Measurements from ENCODE around the gene EVI5. TPM values are rescaled to one million over a fixed set of nuclear protein-coding genes. Genes with fewer than 3 reads are reported as not detected.
"Not testable (repeated sequence)": the region's sequence is repeated elsewhere in the genome, so short reads cannot be mapped to it uniquely, and the experiment has no call there.

The EVI5 gene
- total RNA-seq, 4 donors from 2014 or later = 48.7 to 70.7 (median 50.8) TPM

GRCh38 chr1:92754000-92754718 lies 30.7 kb downstream of the EVI5 start:
- 72 to 83% methylated on average over 1 of the region's 1 CpG for WGBS, 2 donors
- peaks cover 0 to 33% (median 0%) of the 10 kb centered on the region in 4 donors for H3K4me1 ChIP-seq
- H3K9me3 ChIP-seq = peaks cover 0 to 4% (median 0%) of the 10 kb centered on the region in 4 donors
- no peak for DNase-seq (ENCODE audit: low spot score in 2 of 2)
- H3K36me3 ChIP-seq = no peaks in the 10 kb centered on the region
- no peak for TF ChIP-seq POLR2A (IDR thresholded peaks at IDR 0.05)
- TF ChIP-seq EP300 (IDR thresholded peaks at IDR 0.05) = no peak
- no peak for TF ChIP-seq CTCF (IDR thresholded peaks at IDR 0.05)
- H3K27me3 ChIP-seq = no peaks in the 10 kb centered on the region
- peak overlapping the region in 2 of 4 donors; percentile 1 to 45 for H3K27ac ChIP-seq
- H3K4me3 ChIP-seq = no peak overlapping the region

- WGBS, 2 donors = 32% methylated on average over 3 of the region's 3 CpGs
- TF ChIP-seq POLR2A (IDR thresholded peaks at IDR 0.05) (no peak), CTCF (IDR thresholded peaks at IDR 0.05) (no peak), EP300 (IDR thresholded peaks at IDR 0.05) (no peak)
- H3K4me3 ChIP-seq = no peak overlapping the region
- peak overlapping the region in 2 of 4 donors; percentile 1 to 45 for H3K27ac ChIP-seq
- no peaks in the 10 kb centered on the region for H3K27me3 ChIP-seq
- peaks cover 0 to 4% (median 0%) of the 10 kb centered on the region in 4 donors for H3K9me3 ChIP-seq
- H3K4me1 ChIP-seq = peaks cover 0 to 33% (median 2%) of the 10 kb centered on the region in 4 donors
- no peak for DNase-seq (ENCODE audit: low spot score in 2 of 2)
- H3K36me3 ChIP-seq = no peaks in the 10 kb centered on the region
Measured at GRCh38 chr1:92752719-92753118, 32.2 kb downstream of the EVI5 start.

- TF ChIP-seq EP300 (IDR thresholded peaks at IDR 0.05) (no peak), CTCF (IDR thresholded peaks at IDR 0.05) (peak in 4 of 5 experiments; percentile 34 to 55 (median 44)), POLR2A (IDR thresholded peaks at IDR 0.05) (no peak)
- no peaks in the 10 kb centered on the region for H3K9me3 ChIP-seq
Measured at GRCh38 chr1:92749024-92749634, 35.8 kb downstream of the EVI5 start.

GRCh38 chr1:92748138-92748537 lies 36.8 kb downstream of the EVI5 start:
- TF ChIP-seq POLR2A (IDR thresholded peaks at IDR 0.05) = no peak
- no peak for TF ChIP-seq EP300 (IDR thresholded peaks at IDR 0.05)
- no peak for TF ChIP-seq CTCF (IDR thresholded peaks at IDR 0.05)
- no peaks in the 10 kb centered on the region for H3K27me3 ChIP-seq
- H3K27ac ChIP-seq = no peak overlapping the region
- H3K36me3 ChIP-seq = no peaks in the 10 kb centered on the region
- 77 to 82% methylated on average over 3 of the region's 3 CpGs for WGBS, 2 donors
- H3K9me3 ChIP-seq = no peaks in the 10 kb centered on the region
- H3K4me1 ChIP-seq = peaks cover 0 to 20% (median 2%) of the 10 kb centered on the region in 4 donors
- no peak overlapping the region for H3K4me3 ChIP-seq
- no peak for DNase-seq (ENCODE audit: low spot score in 2 of 2)

More at GRCh38 chr1:92749024-92749634, 35.8 kb downstream of the EVI5 start:
- Histone ChIP-seq H3K4me3 (no peak overlapping the region), H3K27ac (no peak overlapping the region), H3K36me3 (no peaks in the 10 kb centered on the region), H3K27me3 (no peaks in the 10 kb centered on the region), H3K4me1 (peaks cover 0 to 23% (median 2%) of the 10 kb centered on the region in 4 donors)
- no peak for DNase-seq (ENCODE audit: low spot score in 2 of 2)
- 92 to 93% methylated on average over 1 of the region's 1 CpG for WGBS, 2 donors

GRCh38 chr1:92747735-92748134 lies 37.2 kb downstream of the EVI5 start:
- H3K4me1 ChIP-seq = peaks cover 0 to 16% (median 2%) of the 10 kb centered on the region in 4 donors
- H3K36me3 ChIP-seq = no peaks in the 10 kb centered on the region
- no peak for TF ChIP-seq EP300 (IDR thresholded peaks at IDR 0.05)
- TF ChIP-seq POLR2A (IDR thresholded peaks at IDR 0.05) = no peak
- TF ChIP-seq CTCF (IDR thresholded peaks at IDR 0.05) = no peak
- no peak overlapping the region for H3K4me3 ChIP-seq
- peak in 1 of 2 donors; percentile 10 for DNase-seq (ENCODE audit: low spot score in 2 of 2)
- no peaks in the 10 kb centered on the region for H3K9me3 ChIP-seq
- WGBS, 2 donors = 77 to 88% methylated on average over 1 of the region's 1 CpG
- H3K27me3 ChIP-seq = no peaks in the 10 kb centered on the region
- H3K27ac ChIP-seq = no peak overlapping the region

- 79 to 80% methylated on average over 4 of the region's 4 CpGs for WGBS, 2 donors
- not testable (repeated sequence) for H3K36me3 ChIP-seq; H3K9me3 ChIP-seq; H3K27me3 ChIP-seq; H3K27ac ChIP-seq; H3K4me3 ChIP-seq; DNase-seq (ENCODE audit: low spot score in 2 of 2); H3K4me1 ChIP-seq
Measured at GRCh38 chr1:92746255-92746654, 38.7 kb downstream of the EVI5 start.

Data from tibial nerve (tissue), 4 donors.